Gastroesophageal sphincter (tissue), 3 donors: ENCODE results near the gene DLGAP4.

ENCODE experiments used
- POLR2A ChIP-seq, 2 donors: fragments of 450-650 bp; IDR thresholded peaks; one replicate each; pipeline ENCODE4 v1.6.1; 2017; ENCODE audit warnings: antibody characterized with exemption in 2 of 2, mild to moderate bottlenecking in 2 of 2, moderate library complexity in 1 of 2
- POLR2AphosphoS5 ChIP-seq: sonication (generic); formaldehyde crosslinking; IDR thresholded peaks from one replicate; pipeline ENCODE4 v1.6.1; 2017; ENCODE audit warnings: antibody characterized with exemption
- TF ChIP-seq, protein P1 (sequence below), 4 experiments: fragments of 200-600 bp in 2 of 4; fragments of 450-650 bp in 2 of 4; sonication (generic) in 1 of 4; IDR thresholded peaks; one replicate each; pipeline ENCODE4 v1.5.1; 2017 to 2019; ENCODE audit warnings: antibody characterized with exemption in 4 of 4, mild to moderate bottlenecking in 2 of 4, moderate library complexity in 2 of 4

DNA sequence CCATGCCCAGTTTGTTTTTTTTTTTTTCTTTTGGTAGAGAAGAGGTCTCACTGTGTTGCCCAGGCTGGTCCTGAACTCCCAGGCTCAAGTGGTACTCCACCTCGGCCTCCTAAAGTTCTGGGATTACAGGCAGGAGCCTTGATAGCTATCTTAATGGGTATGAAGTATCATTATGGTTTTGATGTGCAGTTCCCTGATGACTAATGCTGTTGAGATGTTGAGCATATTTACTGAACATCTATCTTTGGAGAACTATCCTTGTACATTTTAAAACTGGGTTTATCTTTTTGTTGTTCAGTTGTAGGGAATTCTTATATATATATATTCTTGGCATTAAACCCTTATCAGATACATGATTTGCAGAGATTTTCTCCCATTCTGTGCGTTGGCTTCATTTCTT is 213.8 kb downstream of the DLGAP4 start:
- TF ChIP-seq, protein P1, sequence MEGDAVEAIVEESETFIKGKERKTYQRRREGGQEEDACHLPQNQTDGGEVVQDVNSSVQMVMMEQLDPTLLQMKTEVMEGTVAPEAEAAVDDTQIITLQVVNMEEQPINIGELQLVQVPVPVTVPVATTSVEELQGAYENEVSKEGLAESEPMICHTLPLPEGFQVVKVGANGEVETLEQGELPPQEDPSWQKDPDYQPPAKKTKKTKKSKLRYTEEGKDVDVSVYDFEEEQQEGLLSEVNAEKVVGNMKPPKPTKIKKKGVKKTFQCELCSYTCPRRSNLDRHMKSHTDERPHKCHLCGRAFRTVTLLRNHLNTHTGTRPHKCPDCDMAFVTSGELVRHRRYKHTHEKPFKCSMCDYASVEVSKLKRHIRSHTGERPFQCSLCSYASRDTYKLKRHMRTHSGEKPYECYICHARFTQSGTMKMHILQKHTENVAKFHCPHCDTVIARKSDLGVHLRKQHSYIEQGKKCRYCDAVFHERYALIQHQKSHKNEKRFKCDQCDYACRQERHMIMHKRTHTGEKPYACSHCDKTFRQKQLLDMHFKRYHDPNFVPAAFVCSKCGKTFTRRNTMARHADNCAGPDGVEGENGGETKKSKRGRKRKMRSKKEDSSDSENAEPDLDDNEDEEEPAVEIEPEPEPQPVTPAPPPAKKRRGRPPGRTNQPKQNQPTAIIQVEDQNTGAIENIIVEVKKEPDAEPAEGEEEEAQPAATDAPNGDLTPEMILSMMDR (IDR thresholded peaks at IDR 0.05): no peak
- no peak for TF ChIP-seq POLR2AphosphoS5
- no peak for TF ChIP-seq POLR2A (IDR thresholded peaks at IDR 0.05)
